Activated B cell treated with CpG ODN at 0.5 μM for 24 hours (primary cell): ENCODE measurements around the gene EYS. TPM values are rescaled to one million over a fixed set of nuclear protein-coding genes. Genes with fewer than 3 reads are reported as not detected.

ENCODE experiments used
- ATAC-seq: fragments of 200-7000 bp; cut with Tn5 transposase; one replicate; pipeline ENCODE4 v1.10.0; 2021; ENCODE audit warnings: low read depth, mild to moderate bottlenecking, moderate library complexity
- CTCF ChIA-PET: fragments of 350-600 bp; sonication (Branson Sonifier 250); formaldehyde crosslinking; loops from one replicate; lab custom pipeline; 2021; ENCODE audit warnings: antibody characterized with exemption; lab: Charles Lee
- POLR2A ChIA-PET: fragments of 350-600 bp; sonication (Branson Sonifier 250); formaldehyde crosslinking; loops from one replicate; lab custom pipeline; 2021; ENCODE audit warnings: antibody characterized with exemption; lab: Charles Lee
- DNase-seq: peaks from one replicate; pipeline ENCODE4 v3.0.0; 2022
- H3K27ac Mint-ChIP-seq: one replicate; pipeline ENCODE4 v1.8.0; 2020; ENCODE audit warnings: mixed read lengths
- H3K27me3 Mint-ChIP-seq: one replicate; pipeline ENCODE4 v1.8.0; 2021; ENCODE audit warnings: mixed read lengths
- H3K36me3 Mint-ChIP-seq: one replicate; pipeline ENCODE4 v1.8.0; 2021; ENCODE audit warnings: low read depth, mixed read lengths
- H3K4me1 Mint-ChIP-seq: one replicate; pipeline ENCODE4 v1.8.0; 2021; ENCODE audit warnings: mixed read lengths
- H3K4me3 Mint-ChIP-seq: one replicate; pipeline ENCODE4 v1.8.0; 2020; ENCODE audit warnings: mild to moderate bottlenecking, mixed read lengths
- H3K9me3 Mint-ChIP-seq: one replicate; pipeline ENCODE4 v1.8.0; 2020; ENCODE audit warnings: mixed read lengths
- CTCF ChIP-seq: fragments of 200-600 bp; IDR thresholded peaks from one replicate; pipeline ENCODE4 v1.8.0; 2022; ENCODE audit warnings: antibody characterized with exemption, mild to moderate bottlenecking
- intact Hi-C: fragments of 100-400 bp; cut with micrococcal nuclease; formaldehyde crosslinking; loops from one replicate; pipeline ENCODE4 v1.15.1; 2024
- total RNA-seq: library from RNA; stranded (reverse); gene quantifications from 2 replicates; pipeline ENCODE4 v1.2.3, GENCODE V29; 2022

Gene EYS
- total RNA-seq, 1 donor from 2014 or later, result not detected

- no peak for TF ChIP-seq CTCF
- ATAC-seq (no peak), DNase-seq (no peak)
- no peaks in the 10 kb centered on the region for H3K36me3 Mint-ChIP-seq
- ChIA-PET CTCF (no interaction called here), POLR2A (no interaction called here)
- intact Hi-C loops, result no loop called here
- no peak overlapping the region for H3K4me3 Mint-ChIP-seq
- no peak overlapping the region for H3K27ac Mint-ChIP-seq
- peaks cover 3% of the 10 kb centered on the region for H3K9me3 Mint-ChIP-seq
- no peaks in the 10 kb centered on the region for H3K4me1 Mint-ChIP-seq
- no peaks in the 10 kb centered on the region for H3K27me3 Mint-ChIP-seq
Observed at GRCh38 chr6:64715624-64716023, 991.4 kb downstream of the EYS start.

- Mint-ChIP-seq H3K4me1 (no peaks in the 10 kb centered on the region), H3K4me3 (no peak overlapping the region), H3K36me3 (no peaks in the 10 kb centered on the region), H3K27me3 (no peaks in the 10 kb centered on the region), H3K27ac (no peak overlapping the region), H3K9me3 (peaks cover 3% of the 10 kb centered on the region)
- POLR2A ChIA-PET, result no interaction called here
- intact Hi-C loops, result no loop called here
- ATAC-seq (no peak), DNase-seq (no peak)
- CTCF ChIA-PET, result no interaction called here
- no peak for TF ChIP-seq CTCF
Observed at GRCh38 chr6:64714073-64714472, 993.0 kb downstream of the EYS start.

- intact Hi-C loops, result no loop called here
- ATAC-seq, result no peak
- DNase-seq, result no peak
- H3K4me3 Mint-ChIP-seq, result no peak overlapping the region
- H3K36me3 Mint-ChIP-seq, result no peaks in the 10 kb centered on the region
- H3K9me3 Mint-ChIP-seq, result peaks cover 3% of the 10 kb centered on the region
- CTCF ChIA-PET, result no interaction called here
- no peaks in the 10 kb centered on the region for H3K4me1 Mint-ChIP-seq
- H3K27ac Mint-ChIP-seq, result no peak overlapping the region
- POLR2A ChIA-PET, result no interaction called here
- no peaks in the 10 kb centered on the region for H3K27me3 Mint-ChIP-seq
- TF ChIP-seq CTCF, result no peak
Observed at GRCh38 chr6:64713175-64713574, 993.9 kb downstream of the EYS start.

GRCh38 chr6:64712606-64713005, 994.4 kb downstream of the EYS start:
- ChIA-PET POLR2A (no interaction called here), CTCF (no interaction called here)
- intact Hi-C loops, result no loop called here
- peaks cover 3% of the 10 kb centered on the region for H3K9me3 Mint-ChIP-seq
- H3K27me3 Mint-ChIP-seq, result no peaks in the 10 kb centered on the region
- ATAC-seq, result no peak
- no peaks in the 10 kb centered on the region for H3K36me3 Mint-ChIP-seq
- TF ChIP-seq CTCF, result no peak
- DNase-seq, result no peak
- H3K4me1 Mint-ChIP-seq, result no peaks in the 10 kb centered on the region
- H3K4me3 Mint-ChIP-seq, result no peak overlapping the region
- no peak overlapping the region for H3K27ac Mint-ChIP-seq

- intact Hi-C loops, result no loop called here
- ATAC-seq (no peak), DNase-seq (no peak)
- TF ChIP-seq CTCF, result no peak
- Mint-ChIP-seq H3K27ac (no peak overlapping the region), H3K36me3 (no peaks in the 10 kb centered on the region), H3K9me3 (peaks cover 5% of the 10 kb centered on the region), H3K27me3 (no peaks in the 10 kb centered on the region), H3K4me1 (no peaks in the 10 kb centered on the region), H3K4me3 (no peak overlapping the region)
- ChIA-PET POLR2A (no interaction called here), CTCF (no interaction called here)
Observed at GRCh38 chr6:64703922-64704321, 1003.1 kb downstream of the EYS start.
